Right forelimb (tissue), 1 donor: ENCODE data around the gene NCOR2.

Experiments used
- DNase-seq: peaks from one replicate; pipeline ENCODE4 v3.0.0-alpha.2; 2018

Gene NCOR2

DNA sequence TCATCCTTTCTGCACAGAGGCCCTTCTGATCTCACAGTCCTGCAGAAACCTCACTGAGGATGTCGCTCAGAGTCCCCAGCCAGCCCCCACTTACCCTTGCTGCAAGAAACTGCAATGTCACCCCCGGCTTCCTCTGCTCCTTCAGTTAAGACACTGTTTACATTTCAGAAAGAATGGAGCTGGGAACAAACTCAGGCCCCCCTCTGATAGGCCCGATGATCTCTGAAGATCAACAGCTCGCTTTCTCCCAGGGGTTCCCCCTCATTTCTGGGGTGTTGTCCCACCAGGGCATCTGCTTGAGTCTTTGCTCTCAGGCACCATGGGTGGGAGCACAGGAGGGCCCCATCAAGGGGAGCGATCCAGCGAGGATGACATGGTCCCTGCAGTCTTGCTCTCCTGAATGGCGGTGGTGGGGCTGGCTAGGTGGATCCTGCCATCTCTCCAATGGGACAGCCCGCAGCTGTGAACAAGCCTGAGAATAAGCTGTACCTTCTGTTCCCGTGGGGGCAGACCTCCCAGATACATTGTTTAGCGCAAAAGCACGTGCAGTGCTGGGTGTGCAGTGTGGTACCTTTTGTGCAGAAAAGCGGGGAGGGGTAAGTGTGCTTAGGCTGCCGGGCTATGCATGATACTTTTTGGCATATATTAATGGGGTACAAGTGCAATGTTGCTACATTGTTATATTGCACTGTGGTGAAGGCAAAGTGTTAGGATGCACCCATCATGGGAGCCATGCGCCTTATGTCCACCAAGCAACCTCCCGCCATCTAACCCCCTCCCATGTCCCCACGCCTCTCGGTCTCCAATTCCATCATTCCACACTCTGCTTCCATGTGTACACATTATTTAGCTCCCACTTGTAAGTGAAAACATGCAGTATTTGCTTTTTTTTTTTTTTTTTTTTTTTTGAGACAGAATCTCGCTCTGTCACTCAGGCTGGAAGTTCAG is 6.7 kb upstream of the NCOR2 start:
- no peak for DNase-seq

DNA sequence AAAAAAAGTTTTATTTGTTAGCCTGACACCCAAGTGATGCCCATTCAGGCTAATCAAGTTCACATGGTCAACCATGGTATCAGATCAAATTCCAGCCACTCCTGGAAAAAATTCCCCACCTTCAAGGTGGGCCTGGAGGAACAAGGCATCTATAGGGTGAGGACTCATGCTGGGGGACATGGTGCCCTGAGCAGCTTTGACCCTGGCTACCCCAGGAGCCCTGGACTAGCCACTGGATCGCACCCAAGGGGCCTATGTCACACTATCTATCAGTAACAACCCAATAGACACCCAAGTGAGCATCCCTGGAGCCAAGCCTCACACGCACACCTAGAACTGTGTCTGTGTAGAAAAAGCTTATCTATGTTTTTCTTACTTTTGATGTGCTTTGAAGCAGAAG is 4.1 kb upstream of the NCOR2 start:
- no peak for DNase-seq

DNA sequence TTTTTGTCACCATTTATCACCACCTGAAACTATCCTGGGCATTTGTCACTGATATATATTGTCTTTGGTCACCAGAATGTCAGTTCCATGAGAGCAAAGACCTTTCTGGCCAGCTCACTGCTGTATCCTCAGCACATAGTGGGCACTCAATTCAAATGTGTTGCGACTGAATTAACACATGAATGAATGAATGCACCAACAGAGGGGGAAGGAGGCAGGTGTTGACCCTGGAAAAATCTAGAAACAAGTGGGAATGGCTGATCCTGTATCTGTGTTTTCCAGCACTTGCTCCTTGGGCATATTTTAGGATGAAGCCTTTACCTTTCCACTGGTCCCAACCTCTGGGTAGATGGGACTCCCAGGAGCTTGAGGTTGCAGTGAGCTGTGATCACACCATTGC is 3.4 kb upstream of the NCOR2 start:
- no peak for DNase-seq

DNA sequence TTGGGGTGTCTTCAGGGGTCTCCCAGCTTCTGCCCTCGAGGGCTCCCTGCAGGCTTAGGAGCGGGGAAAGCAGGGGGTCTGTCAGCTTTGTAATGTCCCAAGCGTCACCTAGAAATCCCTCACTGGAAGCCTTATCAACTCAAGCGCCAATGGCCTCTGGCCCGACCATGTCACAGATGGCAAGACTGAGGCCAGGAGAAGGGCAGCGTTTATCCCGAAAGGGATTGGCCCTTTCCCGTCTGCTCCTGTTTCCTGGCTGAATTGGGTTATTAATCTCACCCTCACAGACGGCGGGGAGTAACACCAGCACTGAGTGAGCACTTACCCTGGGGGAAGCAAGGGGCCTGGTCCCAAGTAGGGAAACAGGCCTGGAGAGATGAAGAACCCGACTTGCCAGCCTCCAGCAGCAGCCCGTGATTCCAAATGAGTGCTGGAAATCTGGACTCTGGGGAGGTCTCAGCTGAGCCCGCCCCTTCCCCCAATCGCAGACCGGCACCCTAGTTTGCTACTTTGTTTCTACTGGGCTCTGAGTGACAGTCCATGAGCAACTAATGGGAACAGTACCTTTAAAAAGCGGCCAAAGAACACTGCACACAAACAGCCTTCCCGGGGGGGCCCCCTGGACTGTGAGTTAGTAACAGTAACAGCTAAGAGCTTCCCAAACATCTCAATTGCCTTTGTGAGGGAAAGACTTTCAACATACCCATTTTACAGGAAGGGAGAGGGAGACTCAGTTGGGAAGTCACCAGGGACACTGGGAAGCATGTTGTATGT is 2.1 kb upstream of the NCOR2 start:
- DNase-seq: no peak

DNA sequence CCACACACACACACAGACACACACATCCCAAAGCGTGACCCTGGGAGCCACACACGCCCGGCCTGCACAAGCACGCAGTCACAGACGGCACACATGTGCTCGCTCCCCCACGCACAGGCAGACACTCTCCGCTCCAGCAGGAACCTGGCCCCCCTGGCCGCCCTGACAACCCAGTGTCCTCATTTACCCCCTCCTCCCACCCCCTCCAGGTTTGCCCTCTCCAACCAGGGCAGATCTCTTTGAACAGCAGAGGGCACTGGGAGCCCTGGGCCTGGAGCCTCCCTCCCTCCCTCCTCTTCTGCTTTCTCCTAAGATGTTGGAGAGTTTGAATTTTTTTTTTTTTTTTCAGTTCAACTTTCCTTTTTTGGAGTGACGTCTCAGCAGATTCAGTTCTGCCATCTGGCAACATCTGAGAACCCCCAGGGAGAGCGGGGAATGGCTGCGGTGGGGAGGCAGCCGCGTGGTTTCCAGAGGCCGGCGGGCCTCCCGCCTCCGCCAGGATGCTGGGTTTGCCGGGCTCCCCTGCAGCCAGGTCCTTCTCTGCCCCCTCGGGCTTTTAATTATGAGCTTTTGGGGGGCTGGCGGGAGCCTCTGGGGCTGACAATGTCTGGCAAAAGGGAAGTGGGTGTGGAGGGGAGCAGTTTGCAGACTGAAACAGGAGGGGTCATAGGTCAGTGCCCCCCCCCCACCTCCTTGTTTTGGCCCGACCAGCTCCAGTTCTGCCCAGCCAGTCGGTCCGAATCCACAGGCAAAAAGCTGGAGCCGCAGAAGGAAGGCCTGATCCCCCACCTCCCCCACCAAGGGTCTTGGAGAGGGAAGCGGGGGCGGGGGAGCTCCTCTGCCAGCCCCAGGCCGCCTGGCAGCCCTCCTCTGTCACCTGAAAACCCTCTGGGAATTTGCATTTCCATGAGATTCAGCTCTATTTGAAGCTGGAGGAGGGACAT is 1.3 kb upstream of the NCOR2 start:
- DNase-seq: peak; percentile 88

DNA sequence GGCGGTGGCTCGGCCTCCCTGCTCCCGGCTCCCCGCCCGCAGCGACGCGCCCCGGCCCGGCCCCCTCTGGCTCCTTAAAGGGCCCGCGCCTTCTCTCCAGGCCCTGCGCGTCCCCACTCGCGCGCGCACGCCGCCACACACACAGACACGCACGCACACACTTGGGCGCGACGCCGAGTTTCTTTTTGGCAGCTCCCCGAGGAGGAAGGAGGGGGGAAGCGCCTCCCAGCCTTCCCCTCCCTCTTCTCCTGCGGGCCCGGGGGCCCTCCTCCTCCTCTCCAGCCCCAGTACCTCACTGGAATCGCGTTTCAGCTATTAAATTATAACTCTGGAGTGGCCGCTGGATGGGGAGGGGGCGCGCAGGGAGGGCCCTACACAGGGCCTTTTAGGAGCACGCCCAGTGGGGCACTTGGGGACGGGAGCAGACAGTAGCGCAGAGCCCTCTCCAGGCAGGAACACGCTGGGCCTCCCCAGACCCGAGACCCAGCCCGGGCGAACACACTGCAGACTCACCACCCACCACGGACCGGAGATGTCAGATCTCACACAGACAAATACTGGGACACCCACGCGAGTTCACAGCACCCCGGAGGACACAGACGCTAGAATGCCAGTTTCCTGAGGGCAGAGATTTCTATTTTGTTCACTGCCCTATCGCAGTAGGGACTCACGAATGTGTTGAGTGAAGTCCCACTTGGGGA is 411 bp upstream of the NCOR2 start:
- peak; percentile 98 for DNase-seq

DNA sequence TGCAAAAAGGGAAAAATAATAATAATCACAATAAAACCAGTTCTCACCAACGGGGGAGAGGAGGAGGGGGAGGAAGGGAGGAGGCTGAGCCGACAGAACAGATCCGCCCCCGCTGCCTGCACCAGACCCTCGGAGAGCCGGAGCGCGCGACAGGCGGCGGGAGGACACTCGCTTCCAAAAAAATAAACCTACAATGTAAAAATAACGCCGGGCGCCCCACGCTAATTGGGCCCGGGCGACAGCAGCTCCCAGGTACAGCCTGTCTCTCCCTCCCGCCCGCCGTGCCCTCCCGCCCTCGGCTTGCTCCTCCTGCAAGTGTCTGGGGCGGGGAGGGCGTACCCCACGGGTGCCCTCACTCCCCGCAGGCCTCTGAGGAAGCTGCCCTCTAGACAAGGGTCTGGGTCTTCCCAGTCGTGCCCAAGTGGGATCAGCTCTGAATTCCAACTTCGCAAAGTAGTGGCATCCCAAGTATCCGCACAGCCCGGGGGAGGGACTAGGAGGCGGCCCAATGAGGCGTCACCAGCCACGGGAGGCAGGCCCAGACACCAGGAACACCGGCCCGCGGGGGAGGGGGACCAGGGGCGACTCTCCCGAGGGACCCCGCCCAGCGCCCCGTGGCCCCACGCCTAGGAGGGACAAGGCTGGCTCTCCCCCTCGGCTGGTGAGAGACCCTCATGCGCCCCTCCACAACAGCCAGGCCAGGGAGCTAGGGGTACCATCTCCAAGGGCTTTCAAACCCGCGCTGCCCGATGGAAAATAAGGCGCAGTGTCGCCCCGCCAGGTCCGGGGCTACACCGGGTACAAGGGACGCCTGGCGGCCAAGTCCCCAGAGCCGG is 1.0 kb downstream of the NCOR2 start:
- peak; percentile 89 for DNase-seq

DNA sequence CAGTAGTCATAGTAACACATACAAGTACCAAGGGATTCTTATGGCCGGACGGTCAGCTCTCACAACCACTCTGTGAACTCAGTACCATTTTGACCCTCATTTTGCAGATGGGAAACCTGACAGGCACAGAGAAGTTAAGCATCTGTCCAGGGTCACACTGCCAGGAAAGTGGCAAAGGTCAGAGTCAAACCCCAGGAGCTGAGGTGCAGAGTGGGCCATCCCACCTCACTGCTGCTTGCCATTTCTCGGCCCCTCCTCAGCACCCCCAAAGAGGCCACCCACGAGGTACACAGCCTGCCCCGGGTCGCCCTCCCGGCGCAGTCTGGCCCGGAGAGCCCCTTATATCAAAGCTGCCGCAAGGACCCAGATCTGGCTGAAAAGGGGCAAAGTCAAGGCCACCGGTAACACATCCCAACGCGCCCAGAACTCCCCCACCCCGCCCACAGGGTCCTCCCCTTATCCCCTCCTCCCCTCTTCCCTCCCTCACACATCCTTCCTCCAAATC is 1.7 kb downstream of the NCOR2 start:
- no peak for DNase-seq

DNA sequence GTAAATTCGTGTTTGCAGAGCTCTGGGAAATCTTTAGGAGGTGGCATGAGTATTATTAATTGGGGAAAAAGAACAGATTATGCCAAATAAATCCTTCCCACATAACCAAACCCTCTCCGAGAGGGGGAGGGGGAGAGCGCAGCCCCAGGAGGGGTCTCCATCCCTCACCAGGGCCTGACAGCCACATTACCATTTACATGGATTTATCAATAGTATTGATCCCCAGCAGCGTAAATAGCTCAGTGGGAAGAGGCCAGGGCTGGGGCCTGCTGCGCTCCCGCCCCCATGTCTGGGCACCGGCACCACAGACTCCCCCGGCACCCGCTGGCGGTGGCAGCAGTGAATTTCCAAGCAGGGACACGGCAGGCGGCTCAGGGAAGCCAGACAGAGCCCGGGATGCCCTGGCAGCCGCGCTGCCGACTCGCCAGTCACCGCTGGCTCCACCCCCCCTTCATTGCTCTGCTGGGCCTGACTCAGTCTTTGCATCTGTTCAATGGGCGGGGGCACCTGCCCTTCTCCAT is 2.4 kb downstream of the NCOR2 start:
- no peak for DNase-seq

DNA sequence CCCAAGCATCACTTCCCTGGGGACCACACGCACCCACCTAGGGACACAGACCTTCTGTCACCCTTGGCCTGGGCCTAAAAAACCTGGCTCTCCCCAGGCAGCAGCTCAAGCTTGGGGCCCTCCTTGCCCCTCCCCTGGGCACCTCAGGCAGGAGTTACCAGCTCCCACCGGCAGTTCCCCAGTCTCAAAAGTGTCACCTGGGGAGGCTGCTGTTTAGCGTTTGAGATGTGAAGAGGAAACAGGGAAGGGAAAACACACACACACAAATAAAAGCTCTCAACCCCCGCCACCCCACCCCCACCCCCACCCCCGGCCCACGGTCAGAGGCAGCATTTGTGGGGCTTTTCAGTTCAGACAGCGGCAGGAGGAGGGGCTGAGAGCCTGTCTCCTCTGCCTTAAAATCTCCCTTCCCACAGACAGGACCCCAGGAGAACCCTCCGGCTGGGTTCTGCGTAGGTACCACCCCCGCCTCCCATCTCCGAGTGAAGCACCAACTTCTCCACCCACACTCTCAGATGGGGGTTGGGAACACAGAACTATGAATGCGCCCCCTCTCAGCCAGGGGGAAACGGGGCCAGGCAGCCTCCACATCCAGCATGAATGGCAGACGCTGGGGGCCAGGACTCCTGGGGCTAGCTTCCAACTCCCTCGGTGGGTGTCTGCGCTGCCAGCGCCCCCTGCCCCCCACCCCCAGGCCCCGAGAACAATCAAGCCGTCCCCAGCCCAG is 3.0 kb downstream of the NCOR2 start:
- no peak for DNase-seq

DNA sequence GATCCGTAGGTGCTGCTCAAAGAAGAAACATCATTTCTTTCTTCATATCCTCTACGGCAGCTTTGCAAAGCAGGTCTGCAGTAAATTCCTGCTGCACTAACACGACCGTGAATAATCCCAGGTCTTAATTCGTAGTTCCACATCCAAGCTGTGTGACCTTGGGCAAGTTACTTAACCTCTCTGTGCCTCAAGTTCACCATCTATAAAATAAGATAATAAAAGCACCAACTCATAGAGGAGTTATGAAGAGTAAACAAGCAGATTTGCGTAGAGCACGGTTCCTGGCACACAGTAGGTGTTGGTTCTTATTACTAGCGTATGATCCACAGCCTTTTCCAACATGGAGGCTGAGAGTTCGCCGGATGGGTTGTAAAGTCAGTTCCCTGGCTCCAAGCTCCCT is 3.6 kb downstream of the NCOR2 start:
- DNase-seq: no peak

DNA sequence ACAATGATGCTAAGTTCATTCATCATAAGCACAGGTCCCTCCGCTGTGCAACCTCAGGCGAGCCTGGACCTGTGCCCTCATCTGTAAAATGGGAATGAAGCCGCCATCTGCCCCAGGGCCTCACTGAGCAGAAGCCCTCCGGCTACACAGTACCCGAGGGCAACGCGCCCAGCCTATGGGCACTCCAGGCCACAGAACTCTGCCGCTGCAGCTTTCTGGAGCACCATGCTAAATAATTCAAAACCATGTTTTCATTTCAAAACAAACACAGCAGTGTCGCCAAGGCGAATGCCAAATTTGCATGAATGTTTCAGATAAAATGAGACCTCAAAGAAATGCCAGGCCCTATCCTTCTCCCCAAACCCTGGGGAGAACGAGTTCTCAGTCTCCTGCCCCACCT is 4.0 kb downstream of the NCOR2 start:
- no peak for DNase-seq

DNA sequence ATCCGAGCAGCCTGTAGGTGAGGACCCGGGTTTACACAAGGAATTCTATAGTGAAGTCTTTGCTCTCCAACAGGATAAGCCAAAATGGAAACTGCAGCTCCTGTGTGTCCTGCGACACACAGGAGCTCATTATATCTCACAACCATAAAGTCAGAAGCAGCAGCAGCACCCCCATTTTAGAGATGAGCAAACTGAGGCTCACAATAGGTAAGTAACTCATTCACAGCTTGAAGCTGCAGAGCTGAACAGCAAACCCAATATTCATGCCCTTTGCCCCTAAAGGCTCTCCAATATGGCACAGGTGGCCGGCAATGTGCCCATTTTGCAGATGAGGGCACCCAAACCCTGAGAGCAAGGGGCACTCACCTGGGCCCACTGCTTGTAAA is 4.6 kb downstream of the NCOR2 start:
- DNase-seq: no peak

DNA sequence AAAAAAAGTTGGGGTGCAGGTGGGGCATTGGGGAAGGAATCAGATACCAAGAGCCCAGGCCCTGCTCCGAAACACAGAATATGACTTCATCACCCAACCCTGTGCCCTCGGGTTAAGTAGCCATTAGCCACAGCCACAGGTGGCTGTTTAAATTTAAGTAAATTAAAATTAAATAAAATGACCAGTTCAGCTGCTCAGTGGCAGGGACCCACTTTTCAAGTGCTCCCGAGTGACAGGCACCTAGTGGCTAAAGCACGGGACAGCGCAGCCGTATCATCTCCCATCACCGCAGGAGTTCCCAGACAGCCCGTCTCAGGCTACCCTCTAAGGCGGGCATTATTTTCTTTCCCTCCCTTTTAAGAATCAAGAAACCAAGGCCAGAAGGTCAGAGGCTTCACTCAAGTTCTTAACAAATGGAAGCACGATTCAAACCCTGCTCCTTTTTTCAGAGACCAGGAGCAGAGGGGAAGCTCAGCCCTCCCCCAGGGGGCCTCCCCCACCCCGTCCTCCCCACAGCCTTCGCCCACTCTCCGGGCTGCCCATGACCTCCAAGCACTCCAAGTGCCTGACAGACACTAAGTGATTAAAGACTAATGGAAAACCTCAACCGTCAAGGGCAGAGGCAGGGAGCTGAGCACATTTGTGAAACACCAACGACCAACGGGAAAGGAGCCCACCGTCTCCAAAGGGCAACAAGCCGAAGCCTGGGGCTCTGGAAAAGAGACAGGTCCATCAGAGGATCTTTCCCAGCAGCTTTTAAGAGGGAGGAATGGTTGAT is 5.2 kb downstream of the NCOR2 start:
- no peak for DNase-seq

DNA sequence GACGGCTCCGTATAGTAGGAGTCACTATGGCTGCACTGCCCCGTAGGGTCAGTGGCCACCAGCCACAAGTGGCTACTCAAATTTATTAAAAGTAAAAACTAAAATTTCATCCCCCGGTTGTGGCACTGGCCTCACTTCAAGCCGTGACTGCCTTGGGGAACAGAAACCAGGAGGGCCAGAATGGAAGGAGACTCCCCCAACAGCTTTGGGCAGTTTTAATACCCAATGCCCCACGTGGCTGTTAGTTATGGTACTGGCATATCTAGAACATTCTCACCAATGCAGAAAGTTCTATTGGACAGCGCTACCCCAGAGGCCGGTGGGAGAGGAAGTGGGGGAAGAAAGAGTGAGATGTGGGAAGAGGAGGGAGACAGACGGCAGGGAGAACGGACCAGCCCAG is 6.2 kb downstream of the NCOR2 start:
- DNase-seq: no peak

DNA sequence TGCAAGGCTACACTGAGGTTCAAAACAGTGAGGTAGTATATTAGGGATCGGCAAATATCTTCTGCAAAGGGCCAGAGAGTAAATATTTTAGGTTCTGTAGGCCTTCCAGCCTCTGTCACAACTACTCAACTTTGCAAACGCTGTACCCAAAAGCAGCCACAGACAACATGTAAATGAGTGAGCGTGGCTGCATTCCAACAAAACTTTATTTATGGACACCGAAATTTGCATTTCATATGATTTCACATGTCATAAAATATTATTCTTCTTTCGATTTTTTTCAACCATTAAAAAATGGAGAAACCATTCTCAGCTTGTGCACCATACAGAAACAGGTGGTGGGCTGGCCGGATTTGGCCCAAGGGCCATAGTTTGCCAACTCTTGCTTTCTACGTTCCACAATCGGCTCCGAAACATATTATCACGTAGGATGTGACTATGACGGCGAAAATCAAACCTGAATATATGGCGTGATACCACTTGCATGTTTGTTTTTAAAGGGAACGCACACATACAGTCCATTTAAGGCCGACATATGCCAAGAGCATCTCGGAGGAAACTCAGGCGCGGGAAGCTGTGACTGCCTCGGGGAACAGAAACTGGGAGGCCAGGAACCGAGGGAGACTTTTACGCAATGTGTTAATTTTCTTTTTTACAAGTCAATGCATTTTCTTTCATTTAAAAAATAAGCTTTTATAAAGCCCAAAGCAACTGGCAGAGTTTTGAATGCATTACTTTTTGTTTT is 7.1 kb downstream of the NCOR2 start:
- DNase-seq: no peak

DNA sequence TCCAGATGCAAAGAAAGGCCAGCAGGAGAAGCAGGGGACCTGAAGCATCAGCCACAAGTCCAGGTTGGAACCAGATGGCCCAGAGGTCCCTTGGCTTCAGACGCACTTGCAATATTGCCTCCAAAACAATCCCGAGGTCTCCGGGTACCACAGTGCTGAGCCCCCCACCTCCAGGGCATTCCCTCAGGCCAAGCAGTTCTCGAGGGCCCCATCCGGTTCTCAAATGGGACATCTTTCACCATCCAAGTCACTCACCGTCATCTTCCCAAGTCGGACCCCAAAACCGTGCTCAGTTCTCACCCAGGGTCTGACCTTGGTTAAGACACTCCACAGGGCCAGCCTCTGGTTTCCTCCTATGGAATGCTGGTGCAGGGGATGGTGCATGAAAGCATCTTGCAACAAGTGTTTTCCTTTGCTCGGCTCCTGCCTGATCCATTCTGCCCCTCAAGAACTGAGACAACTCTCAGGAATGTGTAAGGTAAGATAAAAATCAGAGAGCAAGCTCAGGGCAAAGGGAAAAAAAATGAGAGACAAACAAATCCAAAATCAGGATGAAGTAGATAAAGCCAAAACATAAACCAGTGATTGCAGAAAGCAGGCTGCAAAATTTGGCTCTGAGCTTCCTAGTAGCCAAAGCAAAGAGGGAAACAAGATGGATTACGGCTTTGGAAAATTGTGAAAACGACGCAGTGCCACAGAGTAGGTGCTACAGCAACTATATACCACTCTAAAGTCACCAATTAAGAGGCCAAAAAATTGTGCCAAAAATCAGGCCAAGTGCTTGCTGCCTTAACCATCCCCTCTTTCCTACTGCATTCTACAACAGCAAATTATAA is 8.0 kb downstream of the NCOR2 start:
- no peak for DNase-seq

DNA sequence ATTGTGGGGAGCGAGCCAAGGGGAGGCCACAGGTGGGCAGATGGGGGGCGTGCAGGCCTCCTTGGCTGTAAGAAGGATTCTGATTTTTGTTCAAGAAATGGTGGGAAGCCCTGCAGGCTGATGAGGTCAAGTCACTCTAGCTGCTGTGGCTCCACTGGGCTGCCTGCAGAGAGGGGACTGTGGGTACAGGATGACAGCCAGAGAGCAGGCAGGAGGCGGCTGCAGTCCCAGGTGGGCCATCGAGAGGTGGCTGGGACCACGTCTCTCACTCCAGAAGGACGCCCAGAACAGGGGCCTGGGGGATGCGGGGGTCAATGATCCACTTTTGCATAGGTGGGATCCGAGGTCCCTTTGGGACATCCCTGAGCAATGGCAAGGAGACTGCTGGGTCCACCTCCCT is 9.1 kb downstream of the NCOR2 start:
- no peak for DNase-seq
